ENCODE results near the gene PFDN6.
A peak's percentile ranks its signal among the peaks of the same experiment; 100 is the strongest.
"Not testable (repeated sequence)": the region's sequence is repeated elsewhere in the genome, so short reads cannot be mapped to it uniquely, and the experiment has no call there.

The PFDN6 gene

GRCh38 chr6:33288921-33289783 is at the start of gene PFDN6, which contains the start of gene WDR46:
PFDN6 (plus strand) TSS chr6:33289601; CDS start chr6:33289857, 256 bp downstream.
WDR46 (minus strand) TSS chr6:33289239; CDS start chr6:33289170, 69 bp downstream.
- DNase-seq (ENCODE audit: low read depth) = peak; percentile 87

- no peak for DNase-seq (ENCODE audit: low read depth)
Observed at GRCh38 chr6:33241968-33242367, 47.4 kb upstream of the PFDN6 start.

- DNase-seq (ENCODE audit: low read depth) = no peak
Observed at GRCh38 chr6:33243476-33243875, 45.9 kb upstream of the PFDN6 start.

GRCh38 chr6:33247977-33248642 is 41.3 kb upstream of the PFDN6 start:
- peak; percentile 72 for DNase-seq (ENCODE audit: low read depth)

- DNase-seq (ENCODE audit: low read depth) = no peak
Observed at GRCh38 chr6:33248643-33248931, 40.8 kb upstream of the PFDN6 start.

- DNase-seq (ENCODE audit: low read depth) = peak; percentile 99
Observed at GRCh38 chr6:33248932-33249731, 40.3 kb upstream of the PFDN6 start.

GRCh38 chr6:33249732-33250630 is 39.4 kb upstream of the PFDN6 start:
- peak; percentile 86 for DNase-seq (ENCODE audit: low read depth)

- DNase-seq (ENCODE audit: low read depth) = no peak
Observed at GRCh38 chr6:33250731-33251130, 38.7 kb upstream of the PFDN6 start.

GRCh38 chr6:33251395-33252012 is 37.9 kb upstream of the PFDN6 start:
- no peak for DNase-seq (ENCODE audit: low read depth)

- no peak for DNase-seq (ENCODE audit: low read depth)
Observed at GRCh38 chr6:33252759-33253158, 36.6 kb upstream of the PFDN6 start.

GRCh38 chr6:33254591-33254990 is 34.8 kb upstream of the PFDN6 start:
- DNase-seq (ENCODE audit: low read depth) = no peak

- DNase-seq (ENCODE audit: low read depth) = no peak
Observed at GRCh38 chr6:33259032-33259431, 30.4 kb upstream of the PFDN6 start.

GRCh38 chr6:33262490-33262889 is 26.9 kb upstream of the PFDN6 start:
- not testable (repeated sequence) for DNase-seq (ENCODE audit: low read depth)

GRCh38 chr6:33264015-33264414 is 25.4 kb upstream of the PFDN6 start:
- DNase-seq (ENCODE audit: low read depth) = no peak

- DNase-seq (ENCODE audit: low read depth) = no peak
Observed at GRCh38 chr6:33271117-33271467, 18.3 kb upstream of the PFDN6 start.

GRCh38 chr6:33271468-33272274 is 17.7 kb upstream of the PFDN6 start, which contains the start of the genes RPS18 and VPS52:
RPS18 (plus strand) TSS chr6:33272075; CDS start chr6:33272120, 45 bp downstream.
VPS52 (minus strand) TSS chr6:33271876; CDS start chr6:33271675, 201 bp downstream.
- peak; percentile 98 for DNase-seq (ENCODE audit: low read depth)

- DNase-seq (ENCODE audit: low read depth) = no peak
Observed at GRCh38 chr6:33272275-33273128, 16.9 kb upstream of the PFDN6 start.

GRCh38 chr6:33273129-33273923 is 16.1 kb upstream of the PFDN6 start:
- no peak for DNase-seq (ENCODE audit: low read depth)
